SK-N-SH (cell line): ENCODE data around the gene ZFYVE16. TPM values are rescaled to one million over a fixed set of nuclear protein-coding genes. Genes with fewer than 3 reads are reported as not detected.

Experiments
- CTCF ChIA-PET: fragments of 300-600, 350-600 bp; formaldehyde crosslinking; extraction: SDS; loops from one replicate; lab custom pipeline; 2021; lab: Yijun Ruan, JAX
- POLR2A ChIA-PET: fragments of 350-600 bp; sonication (Branson Sonifier 250); formaldehyde crosslinking; extraction: SDS; loops from one replicate; lab custom pipeline; 2020; ENCODE audit warnings: antibody characterized with exemption, inconsistent platforms; lab: Yijun Ruan, JAX
- DNase-seq: peaks from one replicate; pipeline ENCODE4 v3.0.0; 2012
- H2AFZ ChIP-seq: fragments of 200-600 bp; sonication (generic); 2 replicates; pipeline ENCODE4 v1.8.1; 2016; ENCODE audit warnings: antibody characterized with exemption, mild to moderate bottlenecking, low read depth
- H3F3A ChIP-seq: fragments of 200-600 bp; sonication (generic); replicated peaks from 2 replicates; pipeline ENCODE3; 2016; ENCODE audit warnings: antibody characterized with exemption, mild to moderate bottlenecking; ENCODE audit not compliant: insufficient read depth
- H3K27ac ChIP-seq, 2 experiments: fragments of 200-500 bp in 1 of 2; fragments of 200-600 bp in 1 of 2; sonication (Bioruptor generic) in 1 of 2; sonication (generic), shearing (Covaris generic) in 1 of 2; 2 replicates each; pipeline versions ENCODE4 v1.5.1 to v1.6.1; 2014 to 2016; ENCODE audit warnings: low read depth in 2 of 2, inconsistent platforms in 1 of 2, low read length in 1 of 2, mild to moderate bottlenecking in 1 of 2, mixed read lengths in 1 of 2
- H3K27me3 ChIP-seq: fragments of 200-600 bp; sonication (generic), shearing (Covaris generic); 2 replicates; pipeline ENCODE4 v1.6.1; 2016; ENCODE audit warnings: mixed run types; ENCODE audit not compliant: insufficient read depth
- H3K36me3 ChIP-seq, 2 experiments: fragments of 200-500 bp in 1 of 2; fragments of 200-600 bp in 1 of 2; sonication (Bioruptor generic) in 1 of 2; sonication (generic) in 1 of 2; replicated peaks in 1 of 2; 2 replicates each; pipeline versions ENCODE3 to v1.5.1; 2014 to 2016; ENCODE audit warnings: low read length in 1 of 2, mild to moderate bottlenecking in 1 of 2; ENCODE audit not compliant: insufficient read depth in 2 of 2, control insufficient read depth in 1 of 2
- H3K4me1 ChIP-seq, 2 experiments: fragments of 200-500 bp in 1 of 2; fragments of 200-600 bp in 1 of 2; sonication (Bioruptor generic) in 1 of 2; sonication (generic), shearing (Covaris generic) in 1 of 2; 2 replicates each; pipeline versions ENCODE4 v1.5.1 to v1.6.1; 2014 to 2016; ENCODE audit warnings: low read depth in 1 of 2, low read length in 1 of 2, mixed run types in 1 of 2; ENCODE audit not compliant: insufficient read depth in 2 of 2, control insufficient read depth in 1 of 2
- H3K4me2 ChIP-seq: fragments of 200-600 bp; sonication (generic), shearing (Covaris generic); 2 replicates; pipeline ENCODE4 v1.6.1; 2017; ENCODE audit warnings: mixed run types
- H3K4me3 ChIP-seq, 2 experiments: fragments of 200-500 bp in 1 of 2; fragments of 200-600 bp in 1 of 2; sonication (Bioruptor generic) in 1 of 2; sonication (generic), shearing (Covaris generic) in 1 of 2; 2 replicates each; pipeline versions ENCODE4 v1.5.1 to v1.8.1; 2014 to 2016; ENCODE audit warnings: low read depth in 2 of 2, inconsistent platforms in 1 of 2, low read length in 1 of 2, mild to moderate bottlenecking in 1 of 2, mixed read lengths in 1 of 2, moderate library complexity in 1 of 2
- H3K79me2 ChIP-seq: fragments of 200-600 bp; sonication (generic); 2 replicates; pipeline ENCODE4 v1.8.1; 2017; ENCODE audit warnings: mild to moderate bottlenecking; ENCODE audit not compliant: insufficient read depth
- H3K9ac ChIP-seq: fragments of 200-600 bp; sonication (generic); 2 replicates; pipeline ENCODE4 v1.6.1; 2017; ENCODE audit warnings: mixed run types
- H3K9me2 ChIP-seq: fragments of 200-600 bp; sonication (generic); 2 replicates; pipeline ENCODE4 v1.6.1; 2017; ENCODE audit warnings: mixed run types
- H3K9me3 ChIP-seq: fragments of 200-600 bp; sonication (generic); 2 replicates; pipeline ENCODE4 v1.6.1; 2017; ENCODE audit warnings: mixed run types, mild to moderate bottlenecking, moderate library complexity
- H4K20me1 ChIP-seq: fragments of 200-600 bp; sonication (generic); 2 replicates; pipeline ENCODE4 v1.6.1; 2017; ENCODE audit warnings: mild to moderate bottlenecking, mixed run types; ENCODE audit not compliant: insufficient read depth
- CTCF ChIP-seq: fragments of 200-600 bp; sonication (generic); IDR thresholded peaks from 2 replicates; pipeline ENCODE4 v1.6.1; 2017; ENCODE audit warnings: antibody characterized with exemption, mild to moderate bottlenecking, moderate library complexity
- FOXJ3 ChIP-seq: sonication (generic); formaldehyde crosslinking; IDR thresholded peaks from 2 replicates; pipeline ENCODE4 v1.5.1; 2020; ENCODE audit warnings: mild to moderate bottlenecking, missing genetic modification reagents
- GABPA ChIP-seq: IDR thresholded peaks from 2 replicates; pipeline ENCODE4 v1.4.0; 2012; ENCODE audit warnings: low read depth, mild to moderate bottlenecking
- MEF2A ChIP-seq: IDR thresholded peaks from 2 replicates; pipeline ENCODE4 v1.4.0; 2012; ENCODE audit warnings: low read depth, borderline replicate concordance
- MXI1 ChIP-seq: IDR thresholded peaks from 2 replicates; pipeline ENCODE4 v1.6.1; 2012; ENCODE audit warnings: mild to moderate bottlenecking, low read depth, low read length, improper control_type of control experiment
- NFIC ChIP-seq: IDR thresholded peaks from 2 replicates; pipeline ENCODE4 v1.4.0; 2012; ENCODE audit warnings: borderline replicate concordance
- NRF1 ChIP-seq: IDR thresholded peaks from 2 replicates; pipeline ENCODE4 v1.6.1; 2012; ENCODE audit warnings: low read depth, mild to moderate bottlenecking, low read length
- POLR2AphosphoS5 ChIP-seq: IDR thresholded peaks from 2 replicates; pipeline ENCODE4 v1.6.1; 2012; ENCODE audit warnings: low read depth, low read length
- RAD21 ChIP-seq: IDR thresholded peaks from 2 replicates; pipeline ENCODE4 v1.6.1; 2012; ENCODE audit warnings: mild to moderate bottlenecking, low read length
- RXRA ChIP-seq: IDR thresholded peaks from 2 replicates; pipeline ENCODE4 v1.4.0; 2012; ENCODE audit warnings: low read depth, mild to moderate bottlenecking, borderline replicate concordance
- TCF12 ChIP-seq: IDR thresholded peaks from 2 replicates; pipeline ENCODE4 v1.4.0; 2012
- WGBS: methylation state at CpG from one replicate; pipeline ENCODE4 v1.1.6; 2017; ENCODE audit warnings: low lambda C conversion rate; 5-methylcytosine and 5-hydroxymethylcytosine counted together
- polyA plus RNA-seq, 3 experiments: library from polyadenylated mRNA; depleted of rRNA; stranded (reverse); fragments of >200 nt; gene quantifications; 2 replicates each; pipeline ENCODE4 v1.2.3, GENCODE V29; 2012

The ZFYVE16 gene
- polyA plus RNA-seq, 1 of the 3 experiments (the other 2 are of a cell fraction), result 3.3 TPM

GRCh38 chr5:80409367-80409966, 1.6 kb downstream of the ZFYVE16 start:
- WGBS, result 37% methylated on average over 6 of the region's 6 CpGs
- Histone ChIP-seq H3K79me2 (peaks cover 62% of the 10 kb centered on the region), H2AFZ (no peak overlapping the region)

GRCh38 chr5:80411589-80412219, 3.8 kb downstream of the ZFYVE16 start:
- Histone ChIP-seq H3F3A (peaks cover 3% of the 10 kb centered on the region), H4K20me1 (no peaks in the 10 kb centered on the region; the same call in 1 of the 2 replicates), H3K27ac (no peak overlapping the region), H3K36me3 (peaks cover 3 to 20% of the 10 kb centered on the region in 2 experiments), H3K9ac (no peak overlapping the region), H3K79me2 (peaks cover 85% of the 10 kb centered on the region), H2AFZ (no peak overlapping the region), H3K27me3 (no peaks in the 10 kb centered on the region), H3K4me3 (no peak overlapping the region), H3K9me3 (no peaks in the 10 kb centered on the region), H3K4me2 (no peak overlapping the region), H3K9me2 (no peaks in the 10 kb centered on the region), H3K4me1 (peaks cover 3 to 11% of the 10 kb centered on the region in 2 experiments; a peak in 3 of 4 replicates)
- ChIA-PET CTCF (interaction anchor here (0.7 kb wide), 1 partner anchor 320 kb away, joined by 3 read pairs; no protein-coding TSS in a partner anchor), POLR2A (interaction anchor here (0.6 kb wide), 1 partner anchor 792 kb away, joined by 4 read pairs; no protein-coding TSS in a partner anchor)
- WGBS, result 81% methylated on average over 3 of the region's 3 CpGs
- TF ChIP-seq MEF2A, result no peak
- TF ChIP-seq RXRA, result no peak
- TF ChIP-seq NFIC, result 0 out of 2 replicates have a peak, but pooled peaks have one; percentile 9
- no peak for DNase-seq

More at GRCh38 chr5:80409367-80409966, 1.6 kb downstream of the ZFYVE16 start:
- no peaks in the 10 kb centered on the region for H3K9me3 ChIP-seq
- DNase-seq, result peak; percentile 26
- H3K4me2 ChIP-seq, result peak overlapping the region; percentile 84
- POLR2A ChIA-PET, result interaction anchor here (1.5 kb wide), 1 partner anchor 78 kb away, joined by 3 read pairs; the partner anchor contains the start of gene FAM151B
- peak overlapping the region; percentile 93 to 97; a peak in 3 of 4 replicates for H3K27ac ChIP-seq
- H3K4me3 ChIP-seq, result peak overlapping the region; percentile 74 to 89
- CTCF ChIA-PET, result interaction anchor here (0.7 to 1.1 kb wide), 4 partner anchors 8 to 263 kb away, joined by 3 to 5 read pairs (median 3); no protein-coding TSS in a partner anchor
- no peaks in the 10 kb centered on the region for H3K27me3 ChIP-seq
- peaks cover 3 to 11% of the 10 kb centered on the region in 2 experiments; a peak in 3 of 4 replicates for H3K4me1 ChIP-seq
- no peaks in the 10 kb centered on the region; the same call in 1 of the 2 replicates for H4K20me1 ChIP-seq
- H3K9me2 ChIP-seq, result no peaks in the 10 kb centered on the region
- H3K9ac ChIP-seq, result peak overlapping the region; percentile 92; the same call in 1 of the 2 replicates
- TF ChIP-seq RAD21, result no peak
- no peak for TF ChIP-seq CTCF
- TF ChIP-seq GABPA, result no peak
- TF ChIP-seq FOXJ3, result no peak
- TF ChIP-seq TCF12, result no peak
- TF ChIP-seq POLR2AphosphoS5, result no peak
- TF ChIP-seq MXI1, result peak; percentile 46; the same call in 1 of the 2 replicates
- no peak for TF ChIP-seq RXRA
- no peak for TF ChIP-seq NRF1
- peaks cover 3% of the 10 kb centered on the region for H3F3A ChIP-seq
- peaks cover 3 to 16% of the 10 kb centered on the region in 2 experiments for H3K36me3 ChIP-seq
